GM12872 (cell line): ENCODE data around the gene KCND3.

Experiments
- CTCF ChIP-seq: IDR thresholded peaks from 3 replicates; pipeline ENCODE4 v1.5.1; 2011; ENCODE audit warnings: low read depth, mild to moderate bottlenecking, low read length, moderate library complexity; ENCODE audit not compliant: insufficient read depth

The KCND3 gene

GRCh38 chr1:111928531-111928930 is 60.9 kb downstream of the KCND3 start:
- TF ChIP-seq CTCF, result no peak

- no peak for TF ChIP-seq CTCF
These were observed 61.8 kb downstream of the KCND3 start for GRCh38 chr1:111927652-111928051.

GRCh38 chr1:111924786-111925185 is 64.7 kb downstream of the KCND3 start:
- no peak for TF ChIP-seq CTCF

GRCh38 chr1:111923766-111924165 is 65.7 kb downstream of the KCND3 start:
- no peak for TF ChIP-seq CTCF

GRCh38 chr1:111921948-111922347 is 67.5 kb downstream of the KCND3 start:
- TF ChIP-seq CTCF, result no peak

- no peak for TF ChIP-seq CTCF
These were observed 69.0 kb downstream of the KCND3 start for GRCh38 chr1:111920221-111921024.

- TF ChIP-seq CTCF, result no peak
These were observed 77.5 kb downstream of the KCND3 start for GRCh38 chr1:111911776-111912515.
